K562 (cell line): Measurements from ENCODE around the gene TXNDC15. TPM values are rescaled to one million over a fixed set of nuclear protein-coding genes. Genes with fewer than 3 reads are reported as not detected.

Source experiments
- ATF2 ChIP-seq: sonication (generic); formaldehyde crosslinking; IDR thresholded peaks from 2 replicates; pipeline ENCODE4 v1.8.1; 2022; ENCODE audit warnings: missing genetic modification reagents
- CREB1 ChIP-seq, 2 experiments: sonication (generic) in 1 of 2; formaldehyde crosslinking in 1 of 2; IDR thresholded peaks; 2 replicates each; pipeline versions ENCODE4 v1.6.1 to v1.8.0; 2012 to 2022; ENCODE audit warnings: inconsistent platforms in 1 of 2, mild to moderate bottlenecking in 1 of 2, missing genetic modification reagents in 1 of 2, moderate library complexity in 1 of 2
- MXI1 ChIP-seq: IDR thresholded peaks from 2 replicates; pipeline ENCODE4 v1.6.1; 2011; ENCODE audit warnings: low read depth, mild to moderate bottlenecking, improper control_type of control experiment, low read length
- NCOA4 ChIP-seq: fragments of 450-650 bp; IDR thresholded peaks from 2 replicates; pipeline ENCODE4 v1.6.1; 2018; ENCODE audit warnings: mild to moderate bottlenecking; ENCODE audit not compliant: partially characterized antibody
- RAD21 ChIP-seq, 2 experiments: fragments of 250-450 bp in 1 of 2; fragments of 450-650 bp in 1 of 2; sonication (Bioruptor Pico) in 1 of 2; formaldehyde crosslinking in 1 of 2; IDR thresholded peaks in 1 of 2; conservative IDR thresholded peaks in 1 of 2; 2 replicates each; pipeline versions ENCODE4 v1.4.0 to v1.8.0; 2020 to 2022; ENCODE audit warnings: mild to moderate bottlenecking in 2 of 2, moderate library complexity in 1 of 2
- ZNF174 ChIP-seq: fragments of 250-450 bp; sonication (Bioruptor Pico); IDR thresholded peaks from 2 replicates; pipeline ENCODE4 v1.4.0; 2020; ENCODE audit warnings: mild to moderate bottlenecking
- ZNF699 ChIP-seq: fragments of 250-450 bp; sonication (Bioruptor Pico); IDR thresholded peaks from 2 replicates; pipeline ENCODE4 v1.8.0; 2021; ENCODE audit warnings: mild to moderate bottlenecking, moderate library complexity; ENCODE audit not compliant: insufficient replicate concordance
- ZNF764 ChIP-seq: fragments of 250-450 bp; sonication (Bioruptor Pico); IDR thresholded peaks from 2 replicates; pipeline ENCODE4 v1.4.0; 2020; ENCODE audit warnings: low read depth, mild to moderate bottlenecking, moderate library complexity
- ZNF766 ChIP-seq: fragments of 200-800 bp; sonication (Bioruptor generic); conservative IDR thresholded peaks from 2 replicates; pipeline ENCODE4 v1.6.1; 2016; ENCODE audit warnings: missing genetic modification characterization, missing compliant biosample characterization
- polyA plus RNA-seq, 8 experiments: library from polyadenylated mRNA; depleted of rRNA in 4 of 8; stranded (reverse) in 5 of 8; unstranded in 3 of 8; fragments of >200 nt; fragmentation: Nextera tagmentation in 2 of 8; fragmentation: Illumina TruSeq in 1 of 8; extraction: Ambion mirVana in 2 of 8; extraction: Trizol in 1 of 8; gene quantifications; 2 replicates each; pipeline versions ENCODE4 v1.2.1 to v1.2.3, GENCODE V29; 2011 to 2014; ENCODE audit warnings: inconsistent platforms in 1 of 8, missing spikeins in 1 of 8
- total RNA-seq, 7 experiments: library from RNA; depleted of rRNA in 6 of 7; stranded (reverse); fragments of >200 nt in 6 of 7; fragmentation: Illumina TruSeq in 2 of 7; extraction: Trizol in 2 of 7; gene quantifications; 2 replicates each; pipeline versions ENCODE4 v1.2.1 to v1.2.3, GENCODE V29; 2011 to 2021; ENCODE audit warnings: low replicate concordance in 1 of 7
- TF ChIP-seq, protein P1 (sequence below): fragments of 200-600 bp; sonication (generic); IDR thresholded peaks from one replicate; pipeline ENCODE4 v1.6.1; 2012; ENCODE audit warnings: mild to moderate bottlenecking, low read depth, low read length, inconsistent platforms
- TF ChIP-seq, protein P2 (sequence below): fragments of 250-450 bp; sonication (Bioruptor Pico); IDR thresholded peaks from 2 replicates; pipeline ENCODE4 v1.9.0; 2021; ENCODE audit warnings: mild to moderate bottlenecking
- TF ChIP-seq, protein P3 (sequence below): fragments of 450-650 bp; formaldehyde crosslinking; IDR thresholded peaks from 2 replicates; pipeline ENCODE4 v1.4.0; 2020; ENCODE audit warnings: mild to moderate bottlenecking

TXNDC15 gene
- total and polyA plus RNA-seq, 9 of the 15 experiments (the other 6 are each of a cell fraction or from before 2014, with no cell fraction given) = 3.0 to 15.4 (median 12.3) TPM

- TF ChIP-seq NCOA4 (no peak), ZNF766 (CRISPR knock-in tag) (peak; percentile 71), RAD21 (CRISPR knock-in tag; conservative IDR thresholded peaks at IDR 0.05 in 1 of 2, IDR thresholded peaks at IDR 0.05 in 1 of 2) (no peak), MXI1 (no peak; the same call in 1 of the 2 replicates), CREB1 (IDR thresholded peaks at IDR 0.05) (no peak), CREB1 (CRISPR knock-in tag; IDR thresholded peaks at IDR 0.05) (peak; percentile 64), ZNF174 (CRISPR knock-in tag) (no peak), ZNF699 (CRISPR knock-in tag) (no peak), ATF2 (CRISPR knock-in tag) (no peak), ZNF764 (CRISPR knock-in tag) (no peak)
- TF ChIP-seq, protein P1, sequence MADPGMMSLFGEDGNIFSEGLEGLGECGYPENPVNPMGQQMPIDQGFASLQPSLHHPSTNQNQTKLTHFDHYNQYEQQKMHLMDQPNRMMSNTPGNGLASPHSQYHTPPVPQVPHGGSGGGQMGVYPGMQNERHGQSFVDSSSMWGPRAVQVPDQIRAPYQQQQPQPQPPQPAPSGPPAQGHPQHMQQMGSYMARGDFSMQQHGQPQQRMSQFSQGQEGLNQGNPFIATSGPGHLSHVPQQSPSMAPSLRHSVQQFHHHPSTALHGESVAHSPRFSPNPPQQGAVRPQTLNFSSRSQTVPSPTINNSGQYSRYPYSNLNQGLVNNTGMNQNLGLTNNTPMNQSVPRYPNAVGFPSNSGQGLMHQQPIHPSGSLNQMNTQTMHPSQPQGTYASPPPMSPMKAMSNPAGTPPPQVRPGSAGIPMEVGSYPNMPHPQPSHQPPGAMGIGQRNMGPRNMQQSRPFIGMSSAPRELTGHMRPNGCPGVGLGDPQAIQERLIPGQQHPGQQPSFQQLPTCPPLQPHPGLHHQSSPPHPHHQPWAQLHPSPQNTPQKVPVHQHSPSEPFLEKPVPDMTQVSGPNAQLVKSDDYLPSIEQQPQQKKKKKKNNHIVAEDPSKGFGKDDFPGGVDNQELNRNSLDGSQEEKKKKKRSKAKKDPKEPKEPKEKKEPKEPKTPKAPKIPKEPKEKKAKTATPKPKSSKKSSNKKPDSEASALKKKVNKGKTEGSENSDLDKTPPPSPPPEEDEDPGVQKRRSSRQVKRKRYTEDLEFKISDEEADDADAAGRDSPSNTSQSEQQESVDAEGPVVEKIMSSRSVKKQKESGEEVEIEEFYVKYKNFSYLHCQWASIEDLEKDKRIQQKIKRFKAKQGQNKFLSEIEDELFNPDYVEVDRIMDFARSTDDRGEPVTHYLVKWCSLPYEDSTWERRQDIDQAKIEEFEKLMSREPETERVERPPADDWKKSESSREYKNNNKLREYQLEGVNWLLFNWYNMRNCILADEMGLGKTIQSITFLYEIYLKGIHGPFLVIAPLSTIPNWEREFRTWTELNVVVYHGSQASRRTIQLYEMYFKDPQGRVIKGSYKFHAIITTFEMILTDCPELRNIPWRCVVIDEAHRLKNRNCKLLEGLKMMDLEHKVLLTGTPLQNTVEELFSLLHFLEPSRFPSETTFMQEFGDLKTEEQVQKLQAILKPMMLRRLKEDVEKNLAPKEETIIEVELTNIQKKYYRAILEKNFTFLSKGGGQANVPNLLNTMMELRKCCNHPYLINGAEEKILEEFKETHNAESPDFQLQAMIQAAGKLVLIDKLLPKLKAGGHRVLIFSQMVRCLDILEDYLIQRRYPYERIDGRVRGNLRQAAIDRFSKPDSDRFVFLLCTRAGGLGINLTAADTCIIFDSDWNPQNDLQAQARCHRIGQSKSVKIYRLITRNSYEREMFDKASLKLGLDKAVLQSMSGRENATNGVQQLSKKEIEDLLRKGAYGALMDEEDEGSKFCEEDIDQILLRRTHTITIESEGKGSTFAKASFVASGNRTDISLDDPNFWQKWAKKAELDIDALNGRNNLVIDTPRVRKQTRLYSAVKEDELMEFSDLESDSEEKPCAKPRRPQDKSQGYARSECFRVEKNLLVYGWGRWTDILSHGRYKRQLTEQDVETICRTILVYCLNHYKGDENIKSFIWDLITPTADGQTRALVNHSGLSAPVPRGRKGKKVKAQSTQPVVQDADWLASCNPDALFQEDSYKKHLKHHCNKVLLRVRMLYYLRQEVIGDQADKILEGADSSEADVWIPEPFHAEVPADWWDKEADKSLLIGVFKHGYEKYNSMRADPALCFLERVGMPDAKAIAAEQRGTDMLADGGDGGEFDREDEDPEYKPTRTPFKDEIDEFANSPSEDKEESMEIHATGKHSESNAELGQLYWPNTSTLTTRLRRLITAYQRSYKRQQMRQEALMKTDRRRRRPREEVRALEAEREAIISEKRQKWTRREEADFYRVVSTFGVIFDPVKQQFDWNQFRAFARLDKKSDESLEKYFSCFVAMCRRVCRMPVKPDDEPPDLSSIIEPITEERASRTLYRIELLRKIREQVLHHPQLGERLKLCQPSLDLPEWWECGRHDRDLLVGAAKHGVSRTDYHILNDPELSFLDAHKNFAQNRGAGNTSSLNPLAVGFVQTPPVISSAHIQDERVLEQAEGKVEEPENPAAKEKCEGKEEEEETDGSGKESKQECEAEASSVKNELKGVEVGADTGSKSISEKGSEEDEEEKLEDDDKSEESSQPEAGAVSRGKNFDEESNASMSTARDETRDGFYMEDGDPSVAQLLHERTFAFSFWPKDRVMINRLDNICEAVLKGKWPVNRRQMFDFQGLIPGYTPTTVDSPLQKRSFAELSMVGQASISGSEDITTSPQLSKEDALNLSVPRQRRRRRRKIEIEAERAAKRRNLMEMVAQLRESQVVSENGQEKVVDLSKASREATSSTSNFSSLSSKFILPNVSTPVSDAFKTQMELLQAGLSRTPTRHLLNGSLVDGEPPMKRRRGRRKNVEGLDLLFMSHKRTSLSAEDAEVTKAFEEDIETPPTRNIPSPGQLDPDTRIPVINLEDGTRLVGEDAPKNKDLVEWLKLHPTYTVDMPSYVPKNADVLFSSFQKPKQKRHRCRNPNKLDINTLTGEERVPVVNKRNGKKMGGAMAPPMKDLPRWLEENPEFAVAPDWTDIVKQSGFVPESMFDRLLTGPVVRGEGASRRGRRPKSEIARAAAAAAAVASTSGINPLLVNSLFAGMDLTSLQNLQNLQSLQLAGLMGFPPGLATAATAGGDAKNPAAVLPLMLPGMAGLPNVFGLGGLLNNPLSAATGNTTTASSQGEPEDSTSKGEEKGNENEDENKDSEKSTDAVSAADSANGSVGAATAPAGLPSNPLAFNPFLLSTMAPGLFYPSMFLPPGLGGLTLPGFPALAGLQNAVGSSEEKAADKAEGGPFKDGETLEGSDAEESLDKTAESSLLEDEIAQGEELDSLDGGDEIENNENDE = no peak
- TF ChIP-seq, protein P2, sequence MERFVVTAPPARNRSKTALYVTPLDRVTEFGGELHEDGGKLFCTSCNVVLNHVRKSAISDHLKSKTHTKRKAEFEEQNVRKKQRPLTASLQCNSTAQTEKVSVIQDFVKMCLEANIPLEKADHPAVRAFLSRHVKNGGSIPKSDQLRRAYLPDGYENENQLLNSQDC (CRISPR knock-in tag) = peak; percentile 71
- TF ChIP-seq, protein P3, sequence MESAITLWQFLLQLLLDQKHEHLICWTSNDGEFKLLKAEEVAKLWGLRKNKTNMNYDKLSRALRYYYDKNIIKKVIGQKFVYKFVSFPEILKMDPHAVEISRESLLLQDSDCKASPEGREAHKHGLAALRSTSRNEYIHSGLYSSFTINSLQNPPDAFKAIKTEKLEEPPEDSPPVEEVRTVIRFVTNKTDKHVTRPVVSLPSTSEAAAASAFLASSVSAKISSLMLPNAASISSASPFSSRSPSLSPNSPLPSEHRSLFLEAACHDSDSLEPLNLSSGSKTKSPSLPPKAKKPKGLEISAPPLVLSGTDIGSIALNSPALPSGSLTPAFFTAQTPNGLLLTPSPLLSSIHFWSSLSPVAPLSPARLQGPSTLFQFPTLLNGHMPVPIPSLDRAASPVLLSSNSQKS (CRISPR knock-in tag) = no peak; the same call in 1 of the 2 replicates
Observed at GRCh38 chr5:134845852-134846640, 28.1 kb upstream of the TXNDC15 start, which contains the start of gene C5orf24 (continued).
